GM19467 (cell line): ENCODE measurements around the gene TMED10.

ENCODE experiments used
- ATAC-seq: cut with Tn5 transposase; IDR thresholded peaks from one replicate; pipeline ENCODE4 v1.9.1; 2021; ENCODE audit warnings: mild to moderate bottlenecking, moderate library complexity; ENCODE audit not compliant: unreplicated experiment

Gene TMED10

DNA sequence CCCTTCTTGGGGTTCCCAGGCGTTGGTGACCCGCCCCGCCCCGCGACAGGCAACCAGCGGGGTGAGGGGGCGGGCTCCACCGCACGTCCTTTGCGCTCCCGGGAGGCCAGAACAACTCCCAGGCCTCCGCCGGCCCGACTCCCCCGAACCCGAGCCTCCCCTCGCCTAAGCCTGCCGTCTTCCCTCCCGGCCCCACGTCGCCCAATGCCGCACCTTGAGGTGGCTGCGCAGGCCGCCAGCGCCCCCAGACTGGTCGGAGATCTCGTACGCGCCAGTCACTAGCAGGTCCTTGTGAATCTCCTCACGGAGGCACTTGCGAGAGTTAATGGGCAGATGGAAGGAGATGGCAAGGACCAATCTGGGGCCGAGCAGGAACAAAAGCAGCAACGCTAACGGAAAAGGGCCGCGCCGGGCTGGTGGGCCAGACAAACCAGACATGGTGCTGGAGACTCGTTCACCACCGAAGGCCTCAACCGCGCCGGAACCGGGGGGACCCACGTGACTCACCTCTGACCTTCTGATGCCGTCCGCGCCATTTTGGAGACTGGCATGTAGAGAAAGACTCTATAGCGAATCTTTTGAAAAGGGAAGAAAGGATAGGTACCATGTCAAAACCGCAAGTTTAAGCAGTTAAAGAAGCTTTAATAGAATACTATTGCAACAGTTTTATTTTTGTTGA, at the start of gene TMED10:
TSS of gene TMED10 (minus strand) at position 471 of the 679 bp plus-strand sequence. CDS start at position 438, 33 bp downstream.
- ATAC-seq, result peak; percentile 65

DNA sequence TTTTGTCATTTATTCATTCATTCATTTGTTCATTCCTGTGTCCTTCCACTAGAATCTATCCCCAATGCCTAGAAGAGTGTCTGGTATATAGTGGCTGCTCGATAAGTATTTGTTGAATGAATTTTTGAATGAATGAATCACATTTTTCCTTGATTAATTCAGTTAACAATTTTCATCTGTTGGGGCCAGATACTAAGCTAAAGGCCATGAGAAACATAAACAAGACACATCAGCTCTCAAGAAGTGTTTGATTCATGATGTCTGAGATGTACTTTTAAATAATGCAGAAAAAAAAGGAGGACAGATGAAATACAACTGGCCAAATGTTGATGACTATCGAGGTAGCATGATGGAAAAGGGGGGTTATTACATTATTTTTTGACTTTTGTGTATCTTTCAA, 48.1 kb upstream of the TMED10 start:
- no peak for ATAC-seq

GRCh38 chr14:75223664-75224154, 47.3 kb upstream of the TMED10 start:
- no peak for ATAC-seq

- ATAC-seq, result no peak
Observed at GRCh38 chr14:75222208-75222701, 45.8 kb upstream of the TMED10 start.

GRCh38 chr14:75221797-75222196, 45.4 kb upstream of the TMED10 start:
- no peak for ATAC-seq

DNA sequence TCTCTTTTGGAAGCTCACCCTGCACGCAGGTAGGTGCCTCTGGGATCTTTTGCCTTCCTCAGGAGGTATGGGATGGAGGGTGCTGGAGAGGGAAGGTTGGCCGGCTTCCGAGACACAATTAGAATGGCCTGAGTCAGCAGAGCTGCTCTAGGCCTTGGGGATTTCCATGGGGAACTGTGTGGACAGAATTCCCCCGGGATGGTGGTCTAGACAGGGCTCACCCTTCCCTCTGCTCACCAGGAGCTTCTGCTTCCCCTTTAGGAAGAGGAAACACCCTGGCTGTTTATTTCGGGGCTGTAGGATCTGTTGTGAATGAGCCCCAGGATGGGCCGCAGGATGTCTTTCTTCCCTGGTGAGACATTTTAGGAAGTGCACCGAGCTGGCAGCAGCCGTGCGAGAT, 43.7 kb upstream of the TMED10 start:
- ATAC-seq, result no peak

GRCh38 chr14:75217508-75218206, 41.2 kb upstream of the TMED10 start:
- ATAC-seq, result no peak

GRCh38 chr14:75216427-75217006, 40.1 kb upstream of the TMED10 start:
- no peak for ATAC-seq

DNA sequence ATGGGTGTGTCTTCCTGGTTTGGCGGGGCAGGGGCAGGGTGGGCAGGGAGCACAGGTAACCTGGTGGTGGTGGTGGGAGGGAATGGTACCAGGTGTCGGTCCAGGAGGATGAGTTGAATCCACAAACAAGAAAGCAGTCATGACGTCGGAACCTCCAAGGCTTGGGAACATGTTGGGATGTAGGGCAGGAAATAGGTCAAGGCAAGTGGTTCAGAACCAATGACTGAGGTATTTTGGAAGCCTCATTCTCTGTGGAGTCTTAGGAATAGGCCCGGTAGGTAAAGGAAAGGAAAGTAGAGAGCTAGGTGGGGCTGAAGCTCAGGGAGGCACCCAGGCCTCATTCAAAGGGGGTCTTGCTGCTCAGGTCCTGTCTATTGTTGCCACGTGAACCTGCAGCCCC, 39.1 kb upstream of the TMED10 start:
- no peak for ATAC-seq

DNA sequence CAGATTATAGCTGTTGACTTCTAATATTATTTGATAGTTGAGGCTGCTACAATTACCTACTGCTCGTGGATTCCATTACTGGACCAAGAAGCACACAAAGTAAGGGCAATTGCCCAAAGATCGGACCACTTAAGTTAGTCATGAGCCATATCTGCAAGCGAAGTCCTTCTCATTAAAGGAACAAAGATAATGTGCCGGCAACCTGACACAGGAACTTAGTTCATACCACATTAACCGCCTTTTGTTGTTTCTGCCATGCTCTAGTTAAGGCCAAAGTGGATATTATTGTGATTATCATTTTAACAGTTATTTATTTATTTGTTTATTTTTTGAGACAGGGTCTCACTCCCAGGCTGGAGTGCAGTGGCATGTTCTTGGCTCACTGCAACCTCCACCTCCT, 38.1 kb upstream of the TMED10 start:
- no peak for ATAC-seq

DNA sequence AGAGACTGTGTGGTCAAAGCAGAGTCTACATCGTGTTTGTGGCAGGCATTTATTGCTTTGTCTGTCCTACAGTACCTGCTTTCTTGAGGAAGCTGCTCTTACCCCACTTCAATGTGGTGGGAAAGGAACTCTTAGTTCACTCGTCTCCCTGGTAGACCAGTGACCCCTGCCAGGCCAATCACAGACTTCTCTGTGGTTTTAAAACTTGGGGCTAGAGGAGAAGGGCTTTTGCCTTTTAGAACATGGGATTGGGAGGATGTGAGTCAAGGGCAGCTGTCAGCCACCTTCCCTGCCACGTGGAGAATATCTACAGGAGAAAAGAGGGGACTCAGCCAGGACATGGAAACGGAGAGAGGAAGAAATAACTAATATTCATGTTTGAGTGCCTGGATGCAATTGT, 36.8 kb upstream of the TMED10 start:
- no peak for ATAC-seq

- no peak for ATAC-seq
Observed at GRCh38 chr14:75208843-75209242, 32.4 kb upstream of the TMED10 start.

GRCh38 chr14:75206190-75206589, 29.8 kb upstream of the TMED10 start:
- ATAC-seq, result no peak

GRCh38 chr14:75205591-75205990, 29.2 kb upstream of the TMED10 start:
- ATAC-seq, result no peak

- ATAC-seq, result no peak
Observed at GRCh38 chr14:75204116-75204515, 27.7 kb upstream of the TMED10 start.

DNA sequence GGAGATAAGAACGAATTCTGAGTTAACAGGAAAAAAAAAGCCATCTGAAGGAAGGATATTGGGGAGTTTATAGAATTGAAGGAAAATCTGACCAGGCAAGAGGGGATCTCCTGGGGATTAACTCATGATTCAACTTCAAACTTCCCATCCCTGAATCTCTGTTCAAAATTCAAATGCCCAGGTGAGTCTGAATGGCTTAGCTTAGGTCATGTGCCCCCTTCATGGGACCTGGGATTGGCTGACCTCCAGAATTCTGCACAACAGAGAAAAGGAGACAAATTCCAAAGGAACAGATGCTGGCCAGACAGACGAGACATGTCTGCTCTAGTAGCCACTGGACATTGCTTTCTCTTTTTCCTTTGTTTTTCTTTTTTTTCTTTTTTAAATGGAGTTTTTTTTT, 26.2 kb upstream of the TMED10 start:
- no peak for ATAC-seq

DNA sequence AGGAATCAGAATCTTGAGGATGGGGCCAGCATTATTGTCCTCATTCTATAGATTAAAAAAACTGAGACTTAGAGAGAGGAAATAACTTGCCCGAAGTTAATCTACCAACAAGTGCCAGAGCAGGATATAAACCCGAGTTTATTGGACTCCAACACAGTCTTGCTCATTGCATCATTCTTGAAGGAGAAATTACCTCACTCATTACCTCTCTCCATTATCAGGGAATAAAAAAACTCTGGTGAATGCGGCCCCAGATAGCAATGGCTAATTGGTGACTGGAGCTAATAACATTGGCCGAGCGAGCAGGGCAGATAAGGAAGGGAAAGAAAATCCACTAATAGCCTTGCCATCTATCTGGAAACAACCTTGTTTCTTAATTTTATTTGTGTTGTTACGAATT, 24.7 kb upstream of the TMED10 start:
- no peak for ATAC-seq

DNA sequence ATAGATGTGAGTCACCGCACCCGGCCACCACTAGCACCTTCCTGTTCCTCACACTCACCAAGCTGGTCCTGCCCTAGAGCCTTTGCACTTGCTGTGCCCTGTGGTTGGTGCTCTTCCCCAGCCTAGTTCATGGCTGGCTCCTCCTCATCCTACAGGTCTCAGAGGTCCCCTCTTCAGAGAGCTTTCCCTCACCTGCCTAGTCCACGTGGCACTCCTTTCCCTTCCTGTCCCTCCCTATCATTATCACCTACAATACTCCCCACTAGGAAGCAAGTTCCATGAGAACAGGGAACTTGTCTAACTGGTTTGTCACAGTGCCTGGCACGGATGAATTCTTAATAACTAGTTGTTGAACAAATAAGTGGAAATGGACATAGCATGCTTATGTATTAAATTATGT, 24.0 kb upstream of the TMED10 start:
- no peak for ATAC-seq

DNA sequence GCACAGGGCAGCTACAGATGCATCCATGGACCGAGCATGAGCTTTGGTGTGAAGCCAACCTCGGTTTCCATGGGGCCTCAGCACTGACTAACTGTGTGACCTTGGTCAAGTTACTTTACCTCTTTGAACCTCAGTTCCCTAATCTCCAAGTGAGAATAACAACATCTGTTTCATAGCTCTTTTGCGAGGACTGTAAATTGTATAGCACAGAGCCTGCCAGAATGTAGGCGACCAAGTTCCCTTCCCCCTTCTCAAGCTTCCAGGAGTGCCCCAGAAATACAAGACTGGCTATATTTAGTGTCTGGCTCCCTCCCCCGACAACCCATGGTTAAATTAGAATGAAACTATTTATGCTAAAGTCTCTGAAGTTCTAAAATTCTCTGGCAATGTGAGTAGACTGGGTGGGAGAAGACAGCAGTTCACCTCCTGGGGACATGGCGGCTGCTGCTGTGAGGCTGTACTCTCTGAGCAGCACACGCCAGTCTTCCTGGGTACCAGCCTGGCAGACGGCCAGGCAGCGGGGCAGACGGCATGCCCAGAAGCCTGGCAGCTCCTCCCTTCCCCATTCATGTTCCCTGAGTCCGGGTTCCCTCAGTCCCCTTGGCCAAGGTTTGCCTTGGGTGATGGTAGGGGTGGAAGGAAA, 22.0 kb upstream of the TMED10 start:
- ATAC-seq, result no peak

DNA sequence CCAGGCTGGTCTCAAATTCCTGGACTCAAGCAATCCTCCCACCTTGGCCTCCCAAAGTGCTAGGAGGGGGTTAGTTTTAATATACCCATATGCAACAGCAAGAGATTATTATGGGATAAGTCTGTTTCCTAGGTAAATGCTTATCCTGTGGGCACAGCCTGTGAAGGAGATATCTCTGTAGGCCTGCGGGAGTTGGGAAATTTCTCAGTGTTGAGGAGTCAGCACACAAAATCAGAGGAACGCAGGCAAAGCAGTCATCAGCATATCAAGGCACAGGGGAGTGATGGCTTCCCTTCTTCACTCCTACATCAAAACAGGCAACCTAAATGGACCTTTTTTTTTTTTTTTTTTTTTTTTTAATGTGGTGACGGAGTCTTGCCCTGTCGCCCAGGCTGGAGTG, 20.9 kb upstream of the TMED10 start:
- ATAC-seq, result no peak

DNA sequence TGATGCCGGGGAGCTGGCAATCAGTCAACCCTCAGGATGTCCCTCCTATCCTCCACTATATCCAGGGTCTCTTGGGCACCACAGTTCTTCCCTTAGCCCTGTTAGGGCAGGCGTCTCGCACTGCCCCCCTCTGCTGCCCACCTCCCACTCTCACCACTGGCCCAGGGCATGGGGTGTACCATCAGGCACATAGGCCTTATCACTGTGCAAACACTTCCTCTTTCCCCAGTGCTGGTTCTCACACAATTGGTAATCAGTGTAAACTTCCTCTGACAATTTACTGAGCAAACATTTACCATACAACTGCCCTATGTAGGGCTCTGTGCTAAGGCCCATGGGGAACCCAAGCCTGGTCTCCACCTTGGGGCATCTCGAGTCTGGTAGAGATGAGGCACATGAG, 20.1 kb upstream of the TMED10 start:
- ATAC-seq, result no peak
